Suprapubic skin (tissue), 4 donors: ENCODE results near the gene FBLIM1.

ENCODE experiments used
- CTCF ChIP-seq, 2 donors: fragments of 200-600 bp in 1 of 2; fragments of 450-650 bp in 1 of 2; sonication (generic) in 1 of 2; IDR thresholded peaks; one replicate each; pipeline ENCODE4 v1.5.1; 2016 to 2019; ENCODE audit warnings: antibody characterized with exemption in 2 of 2, mild to moderate bottlenecking in 1 of 2, moderate library complexity in 1 of 2
- POLR2A ChIP-seq, 2 donors: fragments of 450-650 bp; IDR thresholded peaks; one replicate each; pipeline ENCODE4 v1.6.1; 2017; ENCODE audit warnings: antibody characterized with exemption in 2 of 2, mild to moderate bottlenecking in 2 of 2, moderate library complexity in 2 of 2
- POLR2AphosphoS5 ChIP-seq, 3 donors: sonication (generic); formaldehyde crosslinking; IDR thresholded peaks; one replicate each; pipeline ENCODE4 v1.6.1; 2017; ENCODE audit warnings: antibody characterized with exemption in 3 of 3

- TF ChIP-seq CTCF (IDR thresholded peaks at IDR 0.05) (no peak), POLR2AphosphoS5 (IDR thresholded peaks at IDR 0.05) (no peak), POLR2A (IDR thresholded peaks at IDR 0.05) (no peak)
These were observed 17.1 kb downstream of the FBLIM1 start for GRCh38 chr1:15775706-15776105.
